H9 (cell line): Measurements from ENCODE around the gene DUOX1. TPM values are rescaled to one million over a fixed set of nuclear protein-coding genes. Genes with fewer than 3 reads are reported as not detected.
A peak's percentile ranks its signal among the peaks of the same experiment; 100 is the strongest.
"Not testable (repeated sequence)": the region's sequence is repeated elsewhere in the genome, so short reads cannot be mapped to it uniquely, and the experiment has no call there.

Experiments used
- DNase-seq: peaks from one replicate; pipeline ENCODE4 v3.0.0-alpha.2; 2017
- H2AFZ ChIP-seq: one replicate; pipeline ENCODE4 v1.6.1; 2013; ENCODE audit warnings: mild to moderate bottlenecking, low read length, control low read depth, moderate library complexity
- H2AK5ac ChIP-seq: 2 replicates; pipeline ENCODE4 v1.6.1; 2013; ENCODE audit warnings: low read length, control low read depth, mixed read lengths; ENCODE audit not compliant: insufficient read length
- H2BK120ac ChIP-seq: one replicate; pipeline ENCODE4 v1.6.1; 2013; ENCODE audit warnings: low read depth, mild to moderate bottlenecking, low read length, control low read depth, inconsistent platforms; ENCODE audit not compliant: poor library complexity, severe bottlenecking
- H2BK12ac ChIP-seq: 2 replicates; pipeline ENCODE4 v1.6.1; 2013; ENCODE audit warnings: low read length, control low read depth, mixed read lengths, low read depth; ENCODE audit not compliant: insufficient read length
- H2BK15ac ChIP-seq: 2 replicates; pipeline ENCODE4 v1.6.1; 2013; ENCODE audit warnings: low read depth, low read length, control low read depth
- H2BK20ac ChIP-seq: one replicate; pipeline ENCODE4 v1.6.1; 2013; ENCODE audit warnings: low read depth, mild to moderate bottlenecking, low read length, control low read depth, inconsistent platforms; ENCODE audit not compliant: poor library complexity, severe bottlenecking
- H2BK5ac ChIP-seq: 2 replicates; pipeline ENCODE4 v1.6.1; 2013; ENCODE audit warnings: low read length, control low read depth, mixed read lengths; ENCODE audit not compliant: insufficient read length
- H3K14ac ChIP-seq: 2 replicates; pipeline ENCODE4 v1.6.1; 2013; ENCODE audit warnings: low read length, control low read depth; ENCODE audit not compliant: insufficient read depth
- H3K18ac ChIP-seq: 2 replicates; pipeline ENCODE4 v1.6.1; 2013; ENCODE audit warnings: low read depth, mild to moderate bottlenecking, mixed read lengths, low read length, control low read depth; ENCODE audit not compliant: insufficient read length
- H3K23ac ChIP-seq: 2 replicates; pipeline ENCODE4 v1.6.1; 2013; ENCODE audit warnings: low read length, control low read depth, mixed read lengths, low read depth; ENCODE audit not compliant: insufficient read length
- H3K23me2 ChIP-seq: 2 replicates; pipeline ENCODE4 v1.6.1; 2013; ENCODE audit warnings: low read depth, mild to moderate bottlenecking, mixed read lengths, low read length, control low read depth; ENCODE audit not compliant: insufficient read length, poor library complexity, severe bottlenecking
- H3K27ac ChIP-seq: 2 replicates; pipeline ENCODE4 v1.5.1; 2013; ENCODE audit warnings: low read length, control low read depth, mixed read lengths, low read depth; ENCODE audit not compliant: insufficient read length
- H3K27me3 ChIP-seq: 2 replicates; pipeline ENCODE4 v1.6.1; 2013; ENCODE audit warnings: low read length, control low read depth, inconsistent platforms; ENCODE audit not compliant: insufficient read depth
- H3K4ac ChIP-seq: 2 replicates; pipeline ENCODE4 v1.6.1; 2013; ENCODE audit warnings: low read depth, mild to moderate bottlenecking, control low read depth, inconsistent platforms, low read length, moderate library complexity
- H3K4me1 ChIP-seq: 2 replicates; pipeline ENCODE4 v1.6.1; 2013; ENCODE audit warnings: low read length, control low read depth, inconsistent platforms; ENCODE audit not compliant: insufficient read depth
- H3K4me2 ChIP-seq: 2 replicates; pipeline ENCODE4 v1.6.1; 2013; ENCODE audit warnings: low read length, control low read depth, mixed read lengths; ENCODE audit not compliant: insufficient read length, insufficient read depth
- H3K56ac ChIP-seq: 2 replicates; pipeline ENCODE4 v1.6.1; 2013; ENCODE audit warnings: low read depth, mild to moderate bottlenecking, mixed read lengths, low read length, control low read depth; ENCODE audit not compliant: insufficient read length
- H3K79me1 ChIP-seq: 2 replicates; pipeline ENCODE4 v1.6.1; 2013; ENCODE audit warnings: low read depth, mild to moderate bottlenecking, moderate library complexity, low read length, control low read depth, inconsistent platforms; ENCODE audit not compliant: insufficient read depth, poor library complexity, severe bottlenecking
- H3K79me2 ChIP-seq: 2 replicates; pipeline ENCODE4 v1.6.1; 2013; ENCODE audit warnings: low read length, control low read depth, inconsistent platforms; ENCODE audit not compliant: insufficient read depth
- H3K9ac ChIP-seq: 2 replicates; pipeline ENCODE4 v1.6.1; 2013; ENCODE audit warnings: low read length, control low read depth, mixed read lengths; ENCODE audit not compliant: insufficient read length; ENCODE audit errors: extremely low read depth
- H3K9me3 ChIP-seq: one replicate; pipeline ENCODE4 v1.6.1; 2013; ENCODE audit warnings: low read depth, low read length, inconsistent platforms; ENCODE audit not compliant: control insufficient read depth
- H3T11ph ChIP-seq: one replicate; pipeline ENCODE4 v1.6.1; 2013; ENCODE audit warnings: mild to moderate bottlenecking, low read length, control low read depth, inconsistent platforms
- H4K20me1 ChIP-seq: one replicate; pipeline ENCODE4 v1.6.1; 2013; ENCODE audit not compliant: control insufficient read depth, insufficient read length, insufficient read depth
- H4K5ac ChIP-seq: 2 replicates; pipeline ENCODE4 v1.6.1; 2013; ENCODE audit warnings: low read depth, mild to moderate bottlenecking, mixed read lengths, low read length, control low read depth; ENCODE audit not compliant: insufficient read length
- H4K8ac ChIP-seq: replicated peaks from 2 replicates; pipeline ENCODE4 v1.6.1; 2013; ENCODE audit warnings: low read length, control low read depth, mixed read lengths, low read depth; ENCODE audit not compliant: insufficient read length
- H4K91ac ChIP-seq: 2 replicates; pipeline ENCODE4 v1.6.1; 2013; ENCODE audit warnings: low read depth, mild to moderate bottlenecking, moderate library complexity, mixed read lengths, low read length, control low read depth; ENCODE audit not compliant: insufficient read length
- H3K27ac Mint-ChIP-seq, 3 experiments: 2 replicates in 2 of 3; 3 replicates in 1 of 3; pipeline ENCODE4 v1.8.0; 2020 to 2021; ENCODE audit warnings: mixed read lengths in 3 of 3, mild to moderate bottlenecking in 1 of 3, moderate library complexity in 1 of 3
- H3K27me3 Mint-ChIP-seq: 2 replicates; pipeline ENCODE4 v1.8.0; 2021; ENCODE audit warnings: low read depth, mild to moderate bottlenecking, moderate library complexity, mixed read lengths
- H3K36me3 Mint-ChIP-seq, 3 experiments: 2 replicates in 2 of 3; 3 replicates in 1 of 3; pipeline ENCODE4 v1.8.0; 2020 to 2021; ENCODE audit warnings: low read depth in 3 of 3, mixed read lengths in 3 of 3; ENCODE audit not compliant: insufficient read depth in 1 of 3
- H3K4me1 Mint-ChIP-seq, 2 experiments: 2 replicates each; pipeline ENCODE4 v1.8.0; 2020; ENCODE audit warnings: mixed read lengths in 2 of 2
- H3K4me3 Mint-ChIP-seq, 2 experiments: 2 replicates in 1 of 2; 3 replicates in 1 of 2; pipeline ENCODE4 v1.8.0; 2020 to 2021; ENCODE audit warnings: mild to moderate bottlenecking in 2 of 2, mixed read lengths in 2 of 2, moderate library complexity in 1 of 2
- H3K9me3 Mint-ChIP-seq, 2 experiments: 2 replicates in 1 of 2; 3 replicates in 1 of 2; pipeline ENCODE4 v1.8.0; 2020; ENCODE audit warnings: mild to moderate bottlenecking in 2 of 2, mixed read lengths in 2 of 2, moderate library complexity in 1 of 2
- WGBS: extraction: QIAGEN DNeasy Blood & Tissue Kit; methylation state at CpG from one replicate; pipeline ENCODE4 v1.1.7; 2013; ENCODE audit warnings: missing lambda C conversion rate, low lambda C conversion rate, mixed read lengths; ENCODE audit not compliant: insufficient read length; ENCODE audit errors: extremely low coverage; 5-methylcytosine and 5-hydroxymethylcytosine counted together
- total RNA-seq: library from RNA; stranded (reverse); gene quantifications from 2 replicates; pipeline ENCODE4 v1.2.1, GENCODE V29; 2021
- TF ChIP-seq, protein P1 (sequence below): fragments of 200-600 bp; sonication (generic); conservative IDR thresholded peaks from 3 replicates; pipeline ENCODE4 v1.8.0; 2021; ENCODE audit warnings: antibody characterized with exemption, mild to moderate bottlenecking

Gene DUOX1
- total RNA-seq, 1 experiment from 2014 or later = 2.6 TPM

DNA sequence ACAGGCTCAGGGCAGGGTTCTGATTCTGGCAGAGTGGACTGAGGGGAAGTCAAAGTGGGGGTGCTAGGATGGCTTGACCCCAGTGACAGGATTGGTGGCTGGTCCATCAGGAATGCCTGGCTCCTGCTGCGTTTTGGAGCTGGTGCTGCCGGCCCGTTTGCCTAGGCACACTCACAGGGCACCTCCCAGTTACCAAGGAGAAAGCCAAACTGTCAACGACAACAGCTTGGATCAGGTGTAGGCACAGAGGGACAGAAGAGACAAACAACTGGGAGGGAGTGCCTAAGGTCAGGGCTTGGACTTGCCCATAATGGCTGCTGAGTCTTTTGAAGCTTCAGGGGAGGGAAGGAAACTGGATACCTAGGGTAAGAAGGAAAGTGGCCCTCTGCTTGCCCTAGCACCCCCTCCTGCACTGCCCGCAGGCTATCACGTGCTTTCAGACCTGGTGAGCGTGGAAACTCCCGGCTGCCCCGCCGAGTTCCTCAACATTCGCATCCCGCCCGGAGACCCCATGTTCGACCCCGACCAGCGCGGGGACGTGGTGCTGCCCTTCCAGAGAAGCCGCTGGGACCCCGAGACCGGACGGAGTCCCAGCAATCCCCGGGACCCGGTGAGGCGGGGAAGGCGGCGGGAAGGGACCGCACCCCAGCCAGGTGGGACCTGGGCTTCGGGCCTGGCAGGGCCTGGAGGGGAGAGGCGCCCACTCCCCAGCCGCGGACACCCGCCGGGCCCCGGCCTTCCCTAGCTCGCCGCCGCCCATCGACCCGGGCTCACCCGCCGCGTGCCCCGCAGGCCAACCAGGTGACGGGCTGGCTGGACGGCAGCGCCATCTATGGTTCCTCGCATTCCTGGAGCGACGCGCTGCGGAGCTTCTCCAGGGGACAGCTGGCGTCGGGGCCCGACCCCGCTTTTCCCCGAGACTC, 5.1 kb downstream of the DUOX1 start:
- no peak overlapping the region for H2AFZ ChIP-seq
- H3K56ac ChIP-seq = no peak overlapping the region
- no peak overlapping the region for H3K23ac ChIP-seq
- no peak overlapping the region for H2BK120ac ChIP-seq
- no peak overlapping the region for H3K9ac ChIP-seq
- H3K9me3 ChIP-seq = no peaks in the 10 kb centered on the region
- Mint-ChIP-seq H3K27ac (no peak overlapping the region), H3K4me1 (peaks cover 7 to 11% of the 10 kb centered on the region in 2 experiments; a peak in 3 of 4 replicates), H3K4me3 (peak overlapping the region; percentile 46 to 75; a peak in 4 of 5 replicates), H3K9me3 (no peaks in the 10 kb centered on the region), H3K27me3 (peaks cover 73% of the 10 kb centered on the region), H3K36me3 (peaks cover 0 to 1% (median 0%) of the 10 kb centered on the region in 3 experiments; a peak in 1 of 7 replicates)
- peaks cover 1% of the 10 kb centered on the region for H3K23me2 ChIP-seq
- peaks cover 60% of the 10 kb centered on the region for H3K27me3 ChIP-seq
- no peak overlapping the region for H4K5ac ChIP-seq
- H2BK12ac ChIP-seq = no peak overlapping the region
- no peak overlapping the region; the same call in 1 of the 2 replicates for H3K14ac ChIP-seq
- H2AK5ac ChIP-seq = no peak overlapping the region
- no peak overlapping the region for H2BK15ac ChIP-seq
- peak; percentile 57 for DNase-seq
- no peaks in the 10 kb centered on the region for H4K20me1 ChIP-seq
- TF ChIP-seq, protein P1, sequence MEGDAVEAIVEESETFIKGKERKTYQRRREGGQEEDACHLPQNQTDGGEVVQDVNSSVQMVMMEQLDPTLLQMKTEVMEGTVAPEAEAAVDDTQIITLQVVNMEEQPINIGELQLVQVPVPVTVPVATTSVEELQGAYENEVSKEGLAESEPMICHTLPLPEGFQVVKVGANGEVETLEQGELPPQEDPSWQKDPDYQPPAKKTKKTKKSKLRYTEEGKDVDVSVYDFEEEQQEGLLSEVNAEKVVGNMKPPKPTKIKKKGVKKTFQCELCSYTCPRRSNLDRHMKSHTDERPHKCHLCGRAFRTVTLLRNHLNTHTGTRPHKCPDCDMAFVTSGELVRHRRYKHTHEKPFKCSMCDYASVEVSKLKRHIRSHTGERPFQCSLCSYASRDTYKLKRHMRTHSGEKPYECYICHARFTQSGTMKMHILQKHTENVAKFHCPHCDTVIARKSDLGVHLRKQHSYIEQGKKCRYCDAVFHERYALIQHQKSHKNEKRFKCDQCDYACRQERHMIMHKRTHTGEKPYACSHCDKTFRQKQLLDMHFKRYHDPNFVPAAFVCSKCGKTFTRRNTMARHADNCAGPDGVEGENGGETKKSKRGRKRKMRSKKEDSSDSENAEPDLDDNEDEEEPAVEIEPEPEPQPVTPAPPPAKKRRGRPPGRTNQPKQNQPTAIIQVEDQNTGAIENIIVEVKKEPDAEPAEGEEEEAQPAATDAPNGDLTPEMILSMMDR = peak; percentile 38; the same call in 1 of the 3 replicates
- H3K79me1 ChIP-seq = no peaks in the 10 kb centered on the region
- no peak overlapping the region for H2BK5ac ChIP-seq
- H4K8ac ChIP-seq = no peak overlapping the region
- no peak overlapping the region for H3T11ph ChIP-seq
- no peak overlapping the region for H4K91ac ChIP-seq
- no peak overlapping the region for H3K4ac ChIP-seq
- no CpG with 5 or more reads among the region's 57 CpGs for WGBS
- no peaks in the 10 kb centered on the region for H3K79me2 ChIP-seq
- H3K18ac ChIP-seq = peak overlapping the region; percentile 60
- H3K4me2 ChIP-seq = peak overlapping the region; percentile 22
- H2BK20ac ChIP-seq = no peak overlapping the region
- H3K27ac ChIP-seq = no peak overlapping the region
- no peaks in the 10 kb centered on the region; the same call in 1 of the 2 replicates for H3K4me1 ChIP-seq

DNA sequence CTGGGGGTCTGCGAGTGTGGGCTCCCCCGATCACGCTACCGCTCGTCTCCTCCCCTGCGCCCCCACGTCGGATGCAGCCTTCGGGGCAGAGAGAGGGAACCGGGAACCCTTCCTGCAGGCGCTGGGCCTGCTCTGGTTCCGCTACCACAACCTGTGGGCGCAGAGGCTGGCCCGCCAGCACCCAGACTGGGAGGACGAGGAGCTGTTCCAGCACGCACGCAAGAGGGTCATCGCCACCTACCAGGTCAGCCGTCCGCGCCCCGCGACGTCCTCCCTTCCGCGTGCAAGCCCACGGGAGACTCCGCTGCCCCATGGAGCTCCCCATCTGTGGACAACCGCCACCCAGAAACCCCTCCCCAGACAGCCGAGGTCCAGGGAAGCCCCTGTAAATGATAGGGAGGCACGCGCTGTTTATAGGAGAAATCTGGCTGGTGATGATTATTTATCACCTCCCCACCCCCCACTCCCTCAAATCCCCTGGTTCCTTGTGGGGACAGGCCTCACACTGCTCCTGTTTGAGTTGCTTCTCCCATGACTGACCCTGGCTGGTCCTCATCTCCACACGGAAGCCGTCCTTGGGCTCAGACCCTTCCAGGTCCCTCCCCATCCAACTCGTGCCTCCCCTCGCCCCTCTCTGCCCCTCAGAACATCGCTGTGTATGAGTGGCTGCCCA, 6.0 kb downstream of the DUOX1 start:
- Histone ChIP-seq H3K4me2 (peak overlapping the region; percentile 50), H3K27me3 (peaks cover 51% of the 10 kb centered on the region)
- not testable (repeated sequence) for H3K18ac ChIP-seq, H3T11ph ChIP-seq, H2BK5ac ChIP-seq, H3K23ac ChIP-seq, DNase-seq, H3K27ac Mint-ChIP-seq, H3K9ac ChIP-seq, H2BK15ac ChIP-seq, H2BK12ac ChIP-seq, H3K9me3 ChIP-seq, H4K20me1 ChIP-seq, H3K27ac ChIP-seq, H4K8ac ChIP-seq, H2BK20ac ChIP-seq, H2BK120ac ChIP-seq, H3K36me3 Mint-ChIP-seq, H2AFZ ChIP-seq, H3K14ac ChIP-seq, H4K91ac ChIP-seq, H3K4ac ChIP-seq, H2AK5ac ChIP-seq, H4K5ac ChIP-seq, H3K23me2 ChIP-seq, H3K79me2 ChIP-seq, H3K79me1 ChIP-seq, H3K9me3 Mint-ChIP-seq, H3K56ac ChIP-seq, H3K4me1 ChIP-seq
- Mint-ChIP-seq H3K4me1 (peaks cover 7 to 11% of the 10 kb centered on the region in 2 experiments; a peak in 3 of 4 replicates), H3K27me3 (peaks cover 64% of the 10 kb centered on the region), H3K4me3 (peak overlapping the region; percentile 43 to 66; a peak in 3 of 5 replicates)
- no CpG with 5 or more reads among the region's 37 CpGs for WGBS
